Osteoblast (primary cell): ENCODE data around the gene OR10G8. TPM values are rescaled to one million over a fixed set of nuclear protein-coding genes. Genes with fewer than 3 reads are reported as not detected.

ENCODE experiments used
- DNase-seq: peaks from one replicate; pipeline ENCODE4 v3.0.0; 2011; ENCODE audit warnings: low spot score, mixed read lengths; ENCODE audit not compliant: insufficient read length; ENCODE audit errors: missing footprints
- H2AFZ ChIP-seq: 2 replicates; pipeline ENCODE4 v1.6.0; 2011; ENCODE audit warnings: mild to moderate bottlenecking, low read length
- H3K27ac ChIP-seq: 2 replicates; pipeline ENCODE4 v1.5.1; 2011; ENCODE audit warnings: mild to moderate bottlenecking, low read depth, low read length, moderate library complexity
- H3K27me3 ChIP-seq: 2 replicates; pipeline ENCODE4 v1.6.0; 2012; ENCODE audit warnings: mild to moderate bottlenecking, control low read depth, inconsistent platforms, low read length, moderate library complexity; ENCODE audit not compliant: insufficient read depth
- H3K36me3 ChIP-seq: 2 replicates; pipeline ENCODE4 v1.5.1; 2011; ENCODE audit warnings: mild to moderate bottlenecking, low read length, control low read depth, moderate library complexity; ENCODE audit not compliant: insufficient read depth
- H3K4me1 ChIP-seq: 2 replicates; pipeline ENCODE4 v1.5.1; 2011; ENCODE audit warnings: mild to moderate bottlenecking, low read length, control low read depth, moderate library complexity; ENCODE audit not compliant: insufficient read depth
- H3K4me2 ChIP-seq: 2 replicates; pipeline ENCODE4 v1.6.0; 2011; ENCODE audit warnings: mild to moderate bottlenecking, low read length; ENCODE audit not compliant: insufficient read depth
- H3K4me3 ChIP-seq: fragments of 200-600 bp; sonication (generic); 3 replicates; pipeline ENCODE4 v1.5.1; 2012; ENCODE audit warnings: mild to moderate bottlenecking, low read length, inconsistent platforms; ENCODE audit not compliant: insufficient read depth
- H3K79me2 ChIP-seq: 2 replicates; pipeline ENCODE4 v1.6.0; 2012; ENCODE audit warnings: mild to moderate bottlenecking, low read length, control low read depth, inconsistent platforms; ENCODE audit not compliant: insufficient read depth
- H3K9me3 ChIP-seq: 2 replicates; pipeline ENCODE4 v1.5.1; 2011; ENCODE audit warnings: low read depth, low read length, control low read depth
- H4K20me1 ChIP-seq: 2 replicates; pipeline ENCODE4 v1.6.0; 2012; ENCODE audit warnings: mild to moderate bottlenecking, low read length, control low read depth; ENCODE audit not compliant: insufficient read depth
- total RNA-seq: library from RNA; depleted of rRNA; stranded (reverse); fragments of >200 nt; gene quantifications from 2 replicates; pipeline ENCODE4 v1.2.3, GENCODE V29; 2012
- TF ChIP-seq, protein P1 (sequence below): IDR thresholded peaks from 2 replicates; pipeline ENCODE4 v1.5.1; 2011; ENCODE audit warnings: mild to moderate bottlenecking, low read depth, low read length, moderate library complexity; ENCODE audit errors: extremely low read depth

OR10G8 gene
- total RNA-seq, 1 donor, result not detected

DNA sequence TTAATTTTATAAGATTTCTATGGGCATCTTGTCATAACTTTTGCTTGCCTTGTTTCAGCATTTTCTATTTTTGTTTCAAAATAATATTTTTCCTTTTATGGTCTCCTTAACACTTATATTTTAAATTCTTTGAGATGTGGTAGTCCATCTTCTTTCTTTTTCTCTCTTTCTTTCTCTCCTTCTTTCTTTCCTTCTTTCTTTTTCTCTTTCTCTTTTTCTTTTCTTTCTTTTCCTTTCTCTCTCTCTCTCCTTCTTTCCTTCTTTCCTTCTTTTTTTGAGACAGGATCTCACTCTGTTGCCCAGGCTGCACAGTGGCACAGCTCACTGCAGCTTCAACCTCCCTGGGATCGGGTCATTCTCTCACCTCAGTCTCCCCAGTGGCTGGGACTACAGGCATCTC is 50.7 kb downstream of the OR10G8 start:
- Histone ChIP-seq H3K27ac (no peak overlapping the region), H3K27me3 (peaks cover 8% of the 10 kb centered on the region), H3K79me2 (no peaks in the 10 kb centered on the region), H3K4me2 (no peak overlapping the region), H3K4me3 (no peak overlapping the region), H4K20me1 (no peaks in the 10 kb centered on the region), H3K36me3 (no peaks in the 10 kb centered on the region), H3K9me3 (no peaks in the 10 kb centered on the region), H3K4me1 (no peaks in the 10 kb centered on the region), H2AFZ (no peak overlapping the region)
- TF ChIP-seq, protein P1, sequence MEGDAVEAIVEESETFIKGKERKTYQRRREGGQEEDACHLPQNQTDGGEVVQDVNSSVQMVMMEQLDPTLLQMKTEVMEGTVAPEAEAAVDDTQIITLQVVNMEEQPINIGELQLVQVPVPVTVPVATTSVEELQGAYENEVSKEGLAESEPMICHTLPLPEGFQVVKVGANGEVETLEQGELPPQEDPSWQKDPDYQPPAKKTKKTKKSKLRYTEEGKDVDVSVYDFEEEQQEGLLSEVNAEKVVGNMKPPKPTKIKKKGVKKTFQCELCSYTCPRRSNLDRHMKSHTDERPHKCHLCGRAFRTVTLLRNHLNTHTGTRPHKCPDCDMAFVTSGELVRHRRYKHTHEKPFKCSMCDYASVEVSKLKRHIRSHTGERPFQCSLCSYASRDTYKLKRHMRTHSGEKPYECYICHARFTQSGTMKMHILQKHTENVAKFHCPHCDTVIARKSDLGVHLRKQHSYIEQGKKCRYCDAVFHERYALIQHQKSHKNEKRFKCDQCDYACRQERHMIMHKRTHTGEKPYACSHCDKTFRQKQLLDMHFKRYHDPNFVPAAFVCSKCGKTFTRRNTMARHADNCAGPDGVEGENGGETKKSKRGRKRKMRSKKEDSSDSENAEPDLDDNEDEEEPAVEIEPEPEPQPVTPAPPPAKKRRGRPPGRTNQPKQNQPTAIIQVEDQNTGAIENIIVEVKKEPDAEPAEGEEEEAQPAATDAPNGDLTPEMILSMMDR, result no peak
- DNase-seq, result no peak

DNA sequence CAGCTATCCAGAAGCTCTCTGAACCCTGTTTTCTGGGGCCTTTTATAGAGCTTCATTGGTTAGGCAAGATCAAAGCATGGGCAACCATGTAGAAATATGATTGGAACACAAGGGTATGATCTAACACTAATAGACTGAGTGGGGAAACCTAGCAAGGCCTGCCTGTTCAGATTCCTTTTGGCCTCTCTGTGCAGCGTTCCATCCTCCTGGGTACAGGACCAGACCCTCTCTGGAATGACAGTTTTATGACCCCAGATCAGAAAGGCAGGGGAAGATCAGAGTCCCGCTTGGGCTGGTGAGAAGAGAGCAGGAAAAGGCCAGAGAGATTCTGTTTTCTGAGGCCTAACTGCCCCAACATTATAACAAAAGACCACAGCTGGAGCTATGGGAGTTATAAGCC is 52.0 kb downstream of the OR10G8 start:
- Histone ChIP-seq H3K79me2 (no peaks in the 10 kb centered on the region), H4K20me1 (no peaks in the 10 kb centered on the region), H3K36me3 (no peaks in the 10 kb centered on the region), H2AFZ (no peak overlapping the region), H3K4me1 (no peaks in the 10 kb centered on the region), H3K9me3 (no peaks in the 10 kb centered on the region), H3K4me2 (no peak overlapping the region), H3K4me3 (no peak overlapping the region), H3K27me3 (peaks cover 8% of the 10 kb centered on the region), H3K27ac (no peak overlapping the region)
- no peak for DNase-seq
- TF ChIP-seq, protein P1, result no peak

DNA sequence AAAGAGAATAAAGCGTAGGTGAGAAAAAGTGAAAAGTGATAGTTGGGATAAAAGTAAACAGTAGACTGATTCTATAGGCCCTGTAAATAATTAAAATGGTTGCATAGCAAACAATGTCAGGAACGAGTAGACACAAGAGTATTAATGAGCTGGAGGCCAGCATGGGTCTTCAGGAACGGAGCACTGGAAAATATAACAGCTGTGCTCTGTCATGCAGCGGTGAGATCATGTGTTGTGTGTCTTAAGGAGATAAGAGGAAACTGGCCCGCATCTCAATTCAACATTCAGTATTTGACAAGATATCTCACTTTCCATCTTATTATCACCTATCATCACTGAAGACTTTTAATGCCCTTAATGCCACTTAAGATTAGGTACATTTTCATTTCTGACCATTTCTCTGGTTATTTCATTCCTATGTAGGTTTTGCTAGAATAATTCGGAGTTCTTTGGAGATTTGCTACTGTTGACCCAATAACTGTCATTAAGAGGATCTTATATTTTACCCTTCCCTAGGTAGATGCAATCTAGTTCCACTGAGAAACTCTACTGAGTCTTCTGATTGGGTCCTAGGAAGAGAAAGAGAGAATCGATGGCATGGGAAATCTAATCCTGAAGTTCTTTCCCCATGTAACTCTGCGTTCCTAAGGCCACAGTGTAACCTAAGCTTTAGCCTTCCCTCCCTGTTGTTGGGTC is 53.2 kb downstream of the OR10G8 start:
- H3K4me1 ChIP-seq, result no peaks in the 10 kb centered on the region
- no peak overlapping the region for H3K4me3 ChIP-seq
- H3K36me3 ChIP-seq, result no peaks in the 10 kb centered on the region
- H3K27me3 ChIP-seq, result peaks cover 8% of the 10 kb centered on the region
- TF ChIP-seq, protein P1, result no peak
- H2AFZ ChIP-seq, result no peak overlapping the region
- H3K27ac ChIP-seq, result no peak overlapping the region
- no peaks in the 10 kb centered on the region for H3K79me2 ChIP-seq
- no peaks in the 10 kb centered on the region for H3K9me3 ChIP-seq
- DNase-seq, result no peak
- no peaks in the 10 kb centered on the region for H4K20me1 ChIP-seq
- no peak overlapping the region for H3K4me2 ChIP-seq

Other genes with a start within 250 kb of the OR10G8 start
- gene OR6M1, start 220.4 kb upstream of the OR10G8 start, total RNA-seq, result not detected in 2 replicates
- gene TMEM225, start 141.1 kb upstream of the OR10G8 start, total RNA-seq, result not detected in 2 replicates
- under 0.01 TPM in 2 replicates for gene OR8D4, start 124.6 kb upstream of the OR10G8 start, total RNA-seq
- not detected in 2 replicates for gene OR4D5, start 87.2 kb upstream of the OR10G8 start, total RNA-seq
- not detected in 2 replicates for gene OR6T1, start 83.0 kb upstream of the OR10G8 start, total RNA-seq
- gene OR10S1, start 49.0 kb upstream of the OR10G8 start, total RNA-seq, result not detected in 2 replicates
- not detected in 2 replicates for gene OR10G6, start 31.6 kb upstream of the OR10G8 start, total RNA-seq
- gene OR10G4, start 13.8 kb upstream of the OR10G8 start, total RNA-seq, result not detected in 2 replicates
- not detected in 2 replicates for gene OR10G9, start 3.8 kb upstream of the OR10G8 start, total RNA-seq
- not detected in 2 replicates for gene OR10G7, start 14.5 kb downstream of the OR10G8 start, total RNA-seq
- gene VWA5A, start 88.7 kb downstream of the OR10G8 start, total RNA-seq, result 12.3 and 17.4 TPM in 2 replicates
- not detected in 2 replicates for gene OR10D3, start 156.5 kb downstream of the OR10G8 start, total RNA-seq
- gene OR8G1, start 214.3 kb downstream of the OR10G8 start, total RNA-seq, result not detected in 2 replicates
- gene OR8G5, start 229.6 kb downstream of the OR10G8 start, total RNA-seq, result not detected in 2 replicates